CD4-positive, alpha-beta T cell (primary cell): Measurements from ENCODE around the gene SELP. TPM values are rescaled to one million over a fixed set of nuclear protein-coding genes. Genes with fewer than 3 reads are reported as not detected.
A peak's percentile ranks its signal among the peaks of the same experiment; 100 is the strongest.

Source experiments
- ATAC-seq: fragments of 200-7000 bp; cut with Tn5 transposase; one replicate; pipeline ENCODE4 v1.10.0; 2022; ENCODE audit warnings: mild to moderate bottlenecking; ENCODE audit not compliant: poor library complexity
- CTCF ChIA-PET: fragments of 350-600 bp; sonication (Branson Sonifier 250); formaldehyde crosslinking; loops from one replicate; lab custom pipeline; 2021; ENCODE audit warnings: antibody characterized with exemption, inconsistent platforms; lab: Charles Lee
- POLR2A ChIA-PET: fragments of 350-600 bp; sonication (Branson Sonifier 250); formaldehyde crosslinking; loops from one replicate; lab custom pipeline; 2021; ENCODE audit warnings: antibody characterized with exemption, inconsistent platforms; lab: Charles Lee
- DNase-seq, 14 experiments: peaks; one replicate each; pipeline ENCODE4 v3.0.0-alpha.2; 2013 to 2020; ENCODE audit warnings: mixed read lengths in 2 of 14
- H3K27ac ChIP-seq, 2 donors: one replicate each; pipeline versions ENCODE4 v1.5.1 to v1.7.0; 2013; ENCODE audit warnings: low read length in 2 of 2, low read depth in 1 of 2, mild to moderate bottlenecking in 1 of 2
- H3K27me3 ChIP-seq, 2 experiments: 1 replicate in 1 of 2; 2 replicates in 1 of 2; pipeline versions ENCODE4 v1.6.1 to v1.7.0; 2013; ENCODE audit warnings: low read length in 2 of 2, control low read depth in 1 of 2, mild to moderate bottlenecking in 1 of 2, moderate library complexity in 1 of 2; ENCODE audit not compliant: insufficient read depth in 2 of 2, control insufficient read depth in 1 of 2
- H3K36me3 ChIP-seq: one replicate; pipeline ENCODE4 v1.6.1; 2013; ENCODE audit warnings: low read length, control low read depth; ENCODE audit not compliant: insufficient read depth
- H3K4me1 ChIP-seq: one replicate; pipeline ENCODE4 v1.6.1; 2013; ENCODE audit warnings: low read length, control low read depth; ENCODE audit not compliant: insufficient read depth
- H3K4me3 ChIP-seq: one replicate; pipeline ENCODE4 v1.5.1; 2013; ENCODE audit warnings: mild to moderate bottlenecking, low read length, moderate library complexity
- H3K9me3 ChIP-seq, 2 experiments: 1 replicate in 1 of 2; 2 replicates in 1 of 2; pipeline versions ENCODE4 v1.6.1 to v1.7.0; 2013; ENCODE audit warnings: low read length in 2 of 2, mild to moderate bottlenecking in 2 of 2, control low read depth in 1 of 2, moderate library complexity in 1 of 2; ENCODE audit not compliant: control insufficient read depth in 1 of 2, insufficient read depth in 1 of 2
- H3K27ac Mint-ChIP-seq: one replicate; pipeline ENCODE4 v1.8.0; 2020; ENCODE audit warnings: mixed read lengths
- H3K27me3 Mint-ChIP-seq: one replicate; pipeline ENCODE4 v1.8.0; 2021; ENCODE audit warnings: mixed read lengths
- H3K36me3 Mint-ChIP-seq: one replicate; pipeline ENCODE4 v1.8.0; 2021; ENCODE audit warnings: low read depth, mixed read lengths
- H3K4me1 Mint-ChIP-seq: one replicate; pipeline ENCODE4 v1.8.0; 2021; ENCODE audit warnings: low read depth, mixed read lengths
- H3K4me3 Mint-ChIP-seq: one replicate; pipeline ENCODE4 v1.8.0; 2020; ENCODE audit warnings: mild to moderate bottlenecking, mixed read lengths
- H3K9me3 Mint-ChIP-seq: one replicate; pipeline ENCODE4 v1.8.0; 2020; ENCODE audit warnings: mixed read lengths
- intact Hi-C, 2 experiments: fragments of 100-400 bp; cut with DNase I in 1 of 2; cut with micrococcal nuclease in 1 of 2; formaldehyde crosslinking; loops; one replicate each; pipeline versions ENCODE4 v1.15.1 to v1.9.0; 2023 to 2025; cut with DNase I, micrococcal nuclease
- total RNA-seq, 174 experiments: library from RNA in 2 of 174; stranded (reverse) in 2 of 174; gene quantifications; one replicate each; pipeline ENCODE4 v1.2.3 and lab custom pipeline; 2021 to 2026
- TF ChIP-seq, protein P1 (sequence below): fragments of 200-600 bp; IDR thresholded peaks from one replicate; pipeline ENCODE4 v1.8.0; 2022; ENCODE audit warnings: antibody characterized with exemption, mild to moderate bottlenecking

Gene SELP
- total RNA-seq, 2 experiments from 2014 or later = 1.3 to 1.4 TPM

DNA sequence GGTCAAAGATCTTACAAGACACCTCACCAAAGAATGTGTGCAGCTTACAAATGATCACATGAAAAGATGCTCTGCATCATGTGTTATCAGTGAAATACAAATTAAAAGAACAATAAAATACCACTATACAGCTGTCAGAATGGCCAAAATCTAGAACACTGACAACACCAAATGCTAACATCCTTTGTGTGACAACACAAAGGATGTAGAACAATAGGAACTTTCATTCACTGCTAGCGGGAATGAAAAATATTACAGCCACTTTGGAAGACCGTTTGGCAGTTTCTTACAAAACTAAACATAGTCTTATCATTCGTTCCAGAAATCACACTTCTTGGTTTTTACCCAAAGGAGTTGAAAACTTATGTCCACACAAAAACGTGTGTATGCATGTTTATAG, 20.6 kb upstream of the SELP start:
- intact Hi-C loops = no loop called here
- Mint-ChIP-seq H3K4me1 (peaks cover 61% of the 10 kb centered on the region), H3K27me3 (no peaks in the 10 kb centered on the region), H3K27ac (peak overlapping the region; percentile 80), H3K9me3 (no peaks in the 10 kb centered on the region), H3K4me3 (no peak overlapping the region), H3K36me3 (peaks cover 4% of the 10 kb centered on the region)
- peaks cover 9% of the 10 kb centered on the region for H3K4me1 ChIP-seq
- ATAC-seq (no peak), DNase-seq (no peak)
- no peak overlapping the region for H3K27ac ChIP-seq
- ChIA-PET POLR2A (interaction anchor here (0.9 to 1.4 kb wide), 3 partner anchors 39 to 44 kb away, joined by 3 to 6 read pairs (median 5); no protein-coding TSS in a partner anchor), CTCF (interaction anchor here (1.0 kb wide), 2 partner anchors 24 to 61 kb away, joined by 3 to 7 read pairs; no protein-coding TSS in a partner anchor)
- H3K27me3 ChIP-seq = no peaks in the 10 kb centered on the region
- TF ChIP-seq, protein P1, sequence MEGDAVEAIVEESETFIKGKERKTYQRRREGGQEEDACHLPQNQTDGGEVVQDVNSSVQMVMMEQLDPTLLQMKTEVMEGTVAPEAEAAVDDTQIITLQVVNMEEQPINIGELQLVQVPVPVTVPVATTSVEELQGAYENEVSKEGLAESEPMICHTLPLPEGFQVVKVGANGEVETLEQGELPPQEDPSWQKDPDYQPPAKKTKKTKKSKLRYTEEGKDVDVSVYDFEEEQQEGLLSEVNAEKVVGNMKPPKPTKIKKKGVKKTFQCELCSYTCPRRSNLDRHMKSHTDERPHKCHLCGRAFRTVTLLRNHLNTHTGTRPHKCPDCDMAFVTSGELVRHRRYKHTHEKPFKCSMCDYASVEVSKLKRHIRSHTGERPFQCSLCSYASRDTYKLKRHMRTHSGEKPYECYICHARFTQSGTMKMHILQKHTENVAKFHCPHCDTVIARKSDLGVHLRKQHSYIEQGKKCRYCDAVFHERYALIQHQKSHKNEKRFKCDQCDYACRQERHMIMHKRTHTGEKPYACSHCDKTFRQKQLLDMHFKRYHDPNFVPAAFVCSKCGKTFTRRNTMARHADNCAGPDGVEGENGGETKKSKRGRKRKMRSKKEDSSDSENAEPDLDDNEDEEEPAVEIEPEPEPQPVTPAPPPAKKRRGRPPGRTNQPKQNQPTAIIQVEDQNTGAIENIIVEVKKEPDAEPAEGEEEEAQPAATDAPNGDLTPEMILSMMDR = no peak
- H3K9me3 ChIP-seq = peaks cover 0 to 4% of the 10 kb centered on the region in 2 experiments
- no peaks in the 10 kb centered on the region for H3K36me3 ChIP-seq
- no peak overlapping the region for H3K4me3 ChIP-seq

DNA sequence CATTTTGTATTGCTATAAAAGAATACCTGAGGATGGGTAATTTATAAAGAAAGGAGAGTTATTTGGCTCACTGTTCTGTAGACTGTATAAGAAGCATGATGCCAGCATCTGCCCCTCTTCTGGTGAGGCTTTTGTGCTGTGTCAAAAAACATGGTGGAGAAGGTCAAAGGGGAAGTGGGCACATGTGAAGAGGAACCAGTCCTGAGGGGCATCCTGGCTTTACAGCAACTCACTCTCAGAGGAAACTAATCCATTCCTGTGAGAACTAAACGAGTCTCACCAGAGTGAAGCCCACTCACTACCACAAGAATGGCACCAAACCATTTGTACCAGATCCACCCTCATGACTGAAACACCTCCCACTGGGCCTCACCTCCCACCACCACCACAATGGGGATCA, 18.8 kb upstream of the SELP start:
- Histone ChIP-seq H3K9me3 (no peaks in the 10 kb centered on the region), H3K36me3 (no peaks in the 10 kb centered on the region), H3K4me3 (no peak overlapping the region), H3K27ac (peak overlapping the region; percentile 8), H3K4me1 (peaks cover 9% of the 10 kb centered on the region), H3K27me3 (no peaks in the 10 kb centered on the region)
- intact Hi-C loops = loop anchor here in 1 of 2 experiments (5.0 kb wide), 1 partner anchor 36 kb away; no protein-coding TSS in a partner anchor
- TF ChIP-seq, protein P1 = no peak
- Mint-ChIP-seq H3K27ac (peak overlapping the region; percentile 80), H3K27me3 (no peaks in the 10 kb centered on the region), H3K4me1 (peaks cover 55% of the 10 kb centered on the region), H3K36me3 (no peaks in the 10 kb centered on the region), H3K9me3 (peaks cover 2% of the 10 kb centered on the region), H3K4me3 (peak overlapping the region; percentile 32)
- ChIA-PET CTCF (no interaction called here), POLR2A (interaction anchor here (1.1 kb wide), 1 partner anchor 44 kb away, joined by 6 read pairs; no protein-coding TSS in a partner anchor)
- ATAC-seq (no peak), DNase-seq (peak in 1 of 14 experiments; percentile 8)

DNA sequence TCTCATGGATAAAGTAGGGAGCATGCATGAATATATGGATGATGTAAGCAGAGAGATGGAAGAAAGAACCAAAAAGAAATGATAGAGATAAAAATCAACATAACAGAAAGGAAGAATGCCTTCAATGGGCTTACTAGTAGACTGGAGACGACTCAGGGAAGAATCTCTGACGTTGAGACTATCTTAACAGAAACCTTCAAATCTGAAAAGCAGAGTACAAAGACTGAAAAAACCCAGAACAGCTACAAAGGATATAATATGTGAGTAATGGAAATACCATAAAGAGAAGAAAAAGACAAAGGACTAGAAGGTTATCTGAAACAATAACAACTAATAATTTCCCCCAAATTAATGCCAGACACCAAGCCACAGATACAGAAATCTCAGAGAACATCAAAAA, 18.3 kb upstream of the SELP start:
- DNase-seq (peak in 1 of 14 experiments; percentile 21), ATAC-seq (peak; percentile 37)
- peaks cover 9% of the 10 kb centered on the region for H3K4me1 ChIP-seq
- POLR2A ChIA-PET = interaction anchor here (0.9 to 1.1 kb wide), 2 partner anchors 45 to 47 kb away, joined by 3 to 6 read pairs; no protein-coding TSS in a partner anchor
- intact Hi-C loops = loop anchor here in 1 of 2 experiments (5.0 kb wide), 1 partner anchor 36 kb away; no protein-coding TSS in a partner anchor
- no peak overlapping the region for H3K4me3 ChIP-seq
- Mint-ChIP-seq H3K27ac (peak overlapping the region; percentile 80), H3K9me3 (peaks cover 2% of the 10 kb centered on the region), H3K4me1 (peaks cover 50% of the 10 kb centered on the region), H3K4me3 (peak overlapping the region; percentile 13), H3K36me3 (no peaks in the 10 kb centered on the region), H3K27me3 (no peaks in the 10 kb centered on the region)
- H3K36me3 ChIP-seq = no peaks in the 10 kb centered on the region
- no peaks in the 10 kb centered on the region for H3K9me3 ChIP-seq
- TF ChIP-seq, protein P1 = no peak
- CTCF ChIA-PET = no interaction called here
- peak overlapping the region; percentile 8 for H3K27ac ChIP-seq
- H3K27me3 ChIP-seq = no peaks in the 10 kb centered on the region
